ENCODE results near the gene C16orf78. TPM values are rescaled to one million over a fixed set of nuclear protein-coding genes. Genes with fewer than 3 reads are reported as not detected.

The C16orf78 gene
- total RNA-seq, 1 experiment from 2014 or later, result not detected

DNA sequence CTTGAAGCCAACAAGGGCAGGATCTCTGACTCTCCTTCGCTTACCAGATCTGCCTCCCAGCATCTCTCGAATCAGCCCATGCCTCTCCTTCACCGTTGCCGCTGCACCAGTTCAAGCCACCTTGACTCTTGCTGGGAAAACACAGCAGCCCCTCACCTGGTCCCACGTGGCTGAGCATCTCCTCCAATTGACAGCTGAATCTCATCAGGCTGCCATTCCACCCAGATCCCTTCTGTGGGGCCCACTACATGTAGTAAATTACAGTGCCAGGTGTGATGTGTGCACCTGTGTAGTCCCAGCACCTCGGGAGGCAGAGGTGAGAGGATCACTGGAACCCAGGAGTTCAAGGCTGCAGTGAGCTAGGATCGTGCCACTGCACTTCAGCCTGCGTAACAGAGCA is 37.8 kb upstream of the C16orf78 start (continued):
- TF ChIP-seq ZNF671 (CRISPR knock-in tag; IDR thresholded peaks at IDR 0.05) (no peak), TCF7 (CRISPR knock-in tag; IDR thresholded peaks at IDR 0.05; ENCODE audit: low read depth) (no peak), TEAD4 (CRISPR knock-in tag; IDR thresholded peaks at IDR 0.05) (no peak), SMAD3 (CRISPR knock-in tag; IDR thresholded peaks at IDR 0.05; ENCODE audit: borderline replicate concordance) (no peak), CDX4 (CRISPR knock-in tag; IDR thresholded peaks at IDR 0.05; ENCODE audit: borderline replicate concordance) (no peak)
- TF ChIP-seq, protein P1, sequence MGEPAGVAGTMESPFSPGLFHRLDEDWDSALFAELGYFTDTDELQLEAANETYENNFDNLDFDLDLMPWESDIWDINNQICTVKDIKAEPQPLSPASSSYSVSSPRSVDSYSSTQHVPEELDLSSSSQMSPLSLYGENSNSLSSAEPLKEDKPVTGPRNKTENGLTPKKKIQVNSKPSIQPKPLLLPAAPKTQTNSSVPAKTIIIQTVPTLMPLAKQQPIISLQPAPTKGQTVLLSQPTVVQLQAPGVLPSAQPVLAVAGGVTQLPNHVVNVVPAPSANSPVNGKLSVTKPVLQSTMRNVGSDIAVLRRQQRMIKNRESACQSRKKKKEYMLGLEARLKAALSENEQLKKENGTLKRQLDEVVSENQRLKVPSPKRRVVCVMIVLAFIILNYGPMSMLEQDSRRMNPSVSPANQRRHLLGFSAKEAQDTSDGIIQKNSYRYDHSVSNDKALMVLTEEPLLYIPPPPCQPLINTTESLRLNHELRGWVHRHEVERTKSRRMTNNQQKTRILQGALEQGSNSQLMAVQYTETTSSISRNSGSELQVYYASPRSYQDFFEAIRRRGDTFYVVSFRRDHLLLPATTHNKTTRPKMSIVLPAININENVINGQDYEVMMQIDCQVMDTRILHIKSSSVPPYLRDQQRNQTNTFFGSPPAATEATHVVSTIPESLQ (CRISPR knock-in tag; IDR thresholded peaks at IDR 0.05), result no peak

DNA sequence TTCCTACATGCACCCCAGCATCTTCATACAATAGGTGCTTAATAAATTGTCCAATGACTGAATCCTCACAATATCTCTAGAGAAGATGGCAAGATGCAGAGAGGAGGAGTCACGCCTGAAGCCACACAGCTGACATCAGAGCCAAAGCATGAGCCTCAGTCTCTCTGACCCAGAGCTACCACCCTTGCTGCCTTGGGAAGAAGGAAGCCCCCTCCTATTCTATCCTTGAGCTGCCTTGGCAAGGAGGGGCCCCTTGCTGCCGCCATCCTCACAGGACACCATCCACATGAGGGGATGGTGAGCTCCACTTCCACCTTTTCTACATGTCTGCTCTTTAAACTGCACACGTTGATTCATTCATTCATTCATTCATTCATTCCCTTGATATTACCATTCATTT is 37.0 kb upstream of the C16orf78 start:
- ChIA-PET POLR2A (no interaction called here), CTCF (interaction anchor here (2.2 to 5.0 kb wide), 2 partner anchors 13 to 16 kb away, joined by 5 to 39 read pairs; no protein-coding TSS in a partner anchor)
- DNase-seq (ENCODE audit: low spot score) (no peak), ATAC-seq (no peak)
- H3K36me3 Mint-ChIP-seq, result no peaks in the 10 kb centered on the region
- H3K27me3 Mint-ChIP-seq (ENCODE audit: low read depth), result no peaks in the 10 kb centered on the region; the same call in none of the 2 replicates
- no peaks in the 10 kb centered on the region for H3K9me3 Mint-ChIP-seq
- H3K4me1 Mint-ChIP-seq, result peaks cover 3% of the 10 kb centered on the region
- H3K4me3 Mint-ChIP-seq, result no peak overlapping the region
- no peak overlapping the region for H3K27ac Mint-ChIP-seq
- TF ChIP-seq, protein P2, sequence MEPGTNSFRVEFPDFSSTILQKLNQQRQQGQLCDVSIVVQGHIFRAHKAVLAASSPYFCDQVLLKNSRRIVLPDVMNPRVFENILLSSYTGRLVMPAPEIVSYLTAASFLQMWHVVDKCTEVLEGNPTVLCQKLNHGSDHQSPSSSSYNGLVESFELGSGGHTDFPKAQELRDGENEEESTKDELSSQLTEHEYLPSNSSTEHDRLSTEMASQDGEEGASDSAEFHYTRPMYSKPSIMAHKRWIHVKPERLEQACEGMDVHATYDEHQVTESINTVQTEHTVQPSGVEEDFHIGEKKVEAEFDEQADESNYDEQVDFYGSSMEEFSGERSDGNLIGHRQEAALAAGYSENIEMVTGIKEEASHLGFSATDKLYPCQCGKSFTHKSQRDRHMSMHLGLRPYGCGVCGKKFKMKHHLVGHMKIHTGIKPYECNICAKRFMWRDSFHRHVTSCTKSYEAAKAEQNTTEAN (CRISPR knock-in tag; IDR thresholded peaks at IDR 0.05), result no peak
- no peak for TF ChIP-seq CREB1 (CRISPR knock-in tag; IDR thresholded peaks at IDR 0.05)
- TF ChIP-seq PRDM15 (CRISPR knock-in tag; IDR thresholded peaks at IDR 0.05), result no peak
- TF ChIP-seq TEAD4 (CRISPR knock-in tag; IDR thresholded peaks at IDR 0.05), result no peak
- no peak for TF ChIP-seq ZNF317 (CRISPR knock-in tag; IDR thresholded peaks at IDR 0.05; ENCODE audit: borderline replicate concordance, low read depth)
- TF ChIP-seq SOX15 (CRISPR knock-in tag; IDR thresholded peaks at IDR 0.05), result no peak
- no peak for TF ChIP-seq PRRX2 (CRISPR knock-in tag; IDR thresholded peaks at IDR 0.05)
- no peak for TF ChIP-seq IRF2 (CRISPR knock-in tag; IDR thresholded peaks at IDR 0.05; ENCODE audit: borderline replicate concordance, low read depth)
- no peak for TF ChIP-seq ZNF512 (CRISPR knock-in tag; IDR thresholded peaks at IDR 0.05; ENCODE audit: borderline replicate concordance)
- no peak for TF ChIP-seq TP53 (CRISPR knock-in tag; IDR thresholded peaks at IDR 0.05)
- TF ChIP-seq, protein P3, sequence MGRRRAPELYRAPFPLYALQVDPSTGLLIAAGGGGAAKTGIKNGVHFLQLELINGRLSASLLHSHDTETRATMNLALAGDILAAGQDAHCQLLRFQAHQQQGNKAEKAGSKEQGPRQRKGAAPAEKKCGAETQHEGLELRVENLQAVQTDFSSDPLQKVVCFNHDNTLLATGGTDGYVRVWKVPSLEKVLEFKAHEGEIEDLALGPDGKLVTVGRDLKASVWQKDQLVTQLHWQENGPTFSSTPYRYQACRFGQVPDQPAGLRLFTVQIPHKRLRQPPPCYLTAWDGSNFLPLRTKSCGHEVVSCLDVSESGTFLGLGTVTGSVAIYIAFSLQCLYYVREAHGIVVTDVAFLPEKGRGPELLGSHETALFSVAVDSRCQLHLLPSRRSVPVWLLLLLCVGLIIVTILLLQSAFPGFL (CRISPR knock-in tag; IDR thresholded peaks at IDR 0.05; ENCODE audit: borderline replicate concordance), result no peak
- no peak for TF ChIP-seq NR3C1 (CRISPR knock-in tag; conservative IDR thresholded peaks at IDR 0.05; ENCODE audit: low read depth)
- TF ChIP-seq STAT6 (CRISPR knock-in tag; conservative IDR thresholded peaks at IDR 0.05; ENCODE audit: low read depth), result no peak
- TF ChIP-seq EMX1 (CRISPR knock-in tag; IDR thresholded peaks at IDR 0.05), result no peak
- no peak for TF ChIP-seq SP1 (CRISPR knock-in tag; conservative IDR thresholded peaks at IDR 0.05)
- TF ChIP-seq E2F1 (CRISPR knock-in tag; IDR thresholded peaks at IDR 0.05), result no peak

All from WTC11 (cell line).